ENCODE measurements around the gene WFDC12. TPM values are rescaled to one million over a fixed set of nuclear protein-coding genes. Genes with fewer than 3 reads are reported as not detected.
A peak's percentile ranks its signal among the peaks of the same experiment; 100 is the strongest.

Gene WFDC12
- total RNA-seq, 1 donor from 2014 or later = not detected

- H3K4me1 Mint-ChIP-seq (ENCODE audit: low read depth, unreplicated experiment) = no peaks in the 10 kb centered on the region
- no peak overlapping the region for H3K27ac Mint-ChIP-seq (ENCODE audit: unreplicated experiment)
- TF ChIP-seq, protein P1, sequence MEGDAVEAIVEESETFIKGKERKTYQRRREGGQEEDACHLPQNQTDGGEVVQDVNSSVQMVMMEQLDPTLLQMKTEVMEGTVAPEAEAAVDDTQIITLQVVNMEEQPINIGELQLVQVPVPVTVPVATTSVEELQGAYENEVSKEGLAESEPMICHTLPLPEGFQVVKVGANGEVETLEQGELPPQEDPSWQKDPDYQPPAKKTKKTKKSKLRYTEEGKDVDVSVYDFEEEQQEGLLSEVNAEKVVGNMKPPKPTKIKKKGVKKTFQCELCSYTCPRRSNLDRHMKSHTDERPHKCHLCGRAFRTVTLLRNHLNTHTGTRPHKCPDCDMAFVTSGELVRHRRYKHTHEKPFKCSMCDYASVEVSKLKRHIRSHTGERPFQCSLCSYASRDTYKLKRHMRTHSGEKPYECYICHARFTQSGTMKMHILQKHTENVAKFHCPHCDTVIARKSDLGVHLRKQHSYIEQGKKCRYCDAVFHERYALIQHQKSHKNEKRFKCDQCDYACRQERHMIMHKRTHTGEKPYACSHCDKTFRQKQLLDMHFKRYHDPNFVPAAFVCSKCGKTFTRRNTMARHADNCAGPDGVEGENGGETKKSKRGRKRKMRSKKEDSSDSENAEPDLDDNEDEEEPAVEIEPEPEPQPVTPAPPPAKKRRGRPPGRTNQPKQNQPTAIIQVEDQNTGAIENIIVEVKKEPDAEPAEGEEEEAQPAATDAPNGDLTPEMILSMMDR (IDR thresholded peaks at IDR 0.05; ENCODE audit: partially characterized antibody, unreplicated experiment) = no peak
- peaks cover 2% of the 10 kb centered on the region for H3K9me3 Mint-ChIP-seq (ENCODE audit: unreplicated experiment)
- H3K36me3 Mint-ChIP-seq (ENCODE audit: unreplicated experiment) = no peaks in the 10 kb centered on the region
- no peak for DNase-seq
- H3K27me3 Mint-ChIP-seq (ENCODE audit: unreplicated experiment) = peaks cover 13% of the 10 kb centered on the region
- H3K4me3 Mint-ChIP-seq (ENCODE audit: unreplicated experiment) = peak overlapping the region; percentile 46
Measured at GRCh38 chr20:45097485-45098102, 26.7 kb downstream of the WFDC12 start.

DNA sequence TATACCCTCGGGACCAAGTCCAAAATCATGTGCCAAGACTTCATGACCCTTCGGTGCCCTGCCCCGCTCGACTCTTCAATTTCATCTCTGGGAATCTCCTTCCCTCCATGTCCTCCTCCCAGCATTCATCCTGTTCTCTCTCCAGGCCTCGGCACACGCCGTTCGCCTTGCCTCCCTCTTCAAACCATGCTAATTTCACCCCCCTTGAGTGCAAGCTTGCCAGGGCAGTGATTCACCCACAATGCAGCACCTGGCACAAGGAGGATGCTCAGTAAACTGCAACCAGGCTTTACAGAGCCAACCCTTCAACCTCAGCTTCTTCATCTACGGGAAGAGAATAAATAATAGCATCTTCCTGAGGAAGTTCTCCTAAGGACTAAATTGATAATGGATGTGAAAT lies 27.5 kb downstream of the WFDC12 start:
- peaks cover 2% of the 10 kb centered on the region for H3K9me3 Mint-ChIP-seq (ENCODE audit: unreplicated experiment)
- DNase-seq = no peak
- H3K4me3 Mint-ChIP-seq (ENCODE audit: unreplicated experiment) = no peak overlapping the region
- H3K27ac Mint-ChIP-seq (ENCODE audit: unreplicated experiment) = no peak overlapping the region
- H3K36me3 Mint-ChIP-seq (ENCODE audit: unreplicated experiment) = no peaks in the 10 kb centered on the region
- peaks cover 13% of the 10 kb centered on the region for H3K27me3 Mint-ChIP-seq (ENCODE audit: unreplicated experiment)
- H3K4me1 Mint-ChIP-seq (ENCODE audit: low read depth, unreplicated experiment) = no peaks in the 10 kb centered on the region
- TF ChIP-seq, protein P1 (IDR thresholded peaks at IDR 0.05; ENCODE audit: partially characterized antibody, unreplicated experiment) = no peak

GRCh38 chr20:45095805-45096238 lies 28.4 kb downstream of the WFDC12 start:
- no peak overlapping the region for H3K4me3 Mint-ChIP-seq (ENCODE audit: unreplicated experiment)
- no peak for DNase-seq
- H3K9me3 Mint-ChIP-seq (ENCODE audit: unreplicated experiment) = peaks cover 2% of the 10 kb centered on the region
- H3K36me3 Mint-ChIP-seq (ENCODE audit: unreplicated experiment) = no peaks in the 10 kb centered on the region
- H3K27ac Mint-ChIP-seq (ENCODE audit: unreplicated experiment) = no peak overlapping the region
- TF ChIP-seq, protein P1 (IDR thresholded peaks at IDR 0.05; ENCODE audit: partially characterized antibody, unreplicated experiment) = peak; percentile 77
- peaks cover 9% of the 10 kb centered on the region for H3K27me3 Mint-ChIP-seq (ENCODE audit: unreplicated experiment)
- H3K4me1 Mint-ChIP-seq (ENCODE audit: low read depth, unreplicated experiment) = peaks cover 6% of the 10 kb centered on the region

- Mint-ChIP-seq H3K36me3 (ENCODE audit: unreplicated experiment) (no peaks in the 10 kb centered on the region), H3K9me3 (ENCODE audit: unreplicated experiment) (peaks cover 2% of the 10 kb centered on the region), H3K27ac (ENCODE audit: unreplicated experiment) (no peak overlapping the region), H3K4me1 (ENCODE audit: low read depth, unreplicated experiment) (peaks cover 7% of the 10 kb centered on the region), H3K4me3 (ENCODE audit: unreplicated experiment) (no peak overlapping the region), H3K27me3 (ENCODE audit: unreplicated experiment) (peaks cover 9% of the 10 kb centered on the region)
- DNase-seq = no peak
- TF ChIP-seq, protein P1 (IDR thresholded peaks at IDR 0.05; ENCODE audit: partially characterized antibody, unreplicated experiment) = no peak
Measured at GRCh38 chr20:45094864-45095574, 29.2 kb downstream of the WFDC12 start.

- H3K9me3 Mint-ChIP-seq (ENCODE audit: unreplicated experiment) = peaks cover 2% of the 10 kb centered on the region
- H3K27me3 Mint-ChIP-seq (ENCODE audit: unreplicated experiment) = peaks cover 9% of the 10 kb centered on the region
- no peak overlapping the region for H3K27ac Mint-ChIP-seq (ENCODE audit: unreplicated experiment)
- peaks cover 7% of the 10 kb centered on the region for H3K4me1 Mint-ChIP-seq (ENCODE audit: low read depth, unreplicated experiment)
- no peak overlapping the region for H3K4me3 Mint-ChIP-seq (ENCODE audit: unreplicated experiment)
- no peak for DNase-seq
- TF ChIP-seq, protein P1 (IDR thresholded peaks at IDR 0.05; ENCODE audit: partially characterized antibody, unreplicated experiment) = no peak
- no peaks in the 10 kb centered on the region for H3K36me3 Mint-ChIP-seq (ENCODE audit: unreplicated experiment)
Measured at GRCh38 chr20:45094201-45094600, 30.1 kb downstream of the WFDC12 start.

Measured in glutamatergic neuron (in vitro differentiated cells).